CD14-positive monocyte (primary cell): ENCODE measurements around the gene TREML2. TPM values are rescaled to one million over a fixed set of nuclear protein-coding genes. Genes with fewer than 3 reads are reported as not detected.

Source experiments
- DNase-seq, 3 donors: peaks; one replicate each; pipeline ENCODE4 v3.0.0-alpha.2; 2011 to 2022
- H2AFZ ChIP-seq: 2 replicates; pipeline ENCODE4 v1.6.0; 2012; ENCODE audit warnings: mild to moderate bottlenecking, low read depth, low read length, inconsistent platforms; ENCODE audit not compliant: insufficient read depth, poor library complexity, severe bottlenecking
- H3K27ac ChIP-seq, 2 donors: 1 replicate in 1 of 2; 2 replicates in 1 of 2; pipeline ENCODE4 v1.5.1; 2012 to 2013; ENCODE audit warnings: low read length in 2 of 2, control low read depth in 1 of 2, inconsistent platforms in 1 of 2, low read depth in 1 of 2, mild to moderate bottlenecking in 1 of 2
- H3K27me3 ChIP-seq, 2 donors: one replicate each; pipeline versions ENCODE4 v1.6.0 to v1.6.1; 2011 to 2013; ENCODE audit warnings: low read length in 2 of 2; ENCODE audit not compliant: control insufficient read depth in 2 of 2, insufficient read depth in 2 of 2
- H3K36me3 ChIP-seq, 2 donors: replicated peaks in 1 of 2; 1 replicate in 1 of 2; 2 replicates in 1 of 2; pipeline versions ENCODE4 v1.5.1 to v1.6.1; 2012 to 2013; ENCODE audit warnings: low read length in 2 of 2, control low read depth in 1 of 2, inconsistent platforms in 1 of 2, mild to moderate bottlenecking in 1 of 2; ENCODE audit not compliant: insufficient read depth in 2 of 2, control insufficient read depth in 1 of 2
- H3K4me1 ChIP-seq, 2 donors: 1 replicate in 1 of 2; 2 replicates in 1 of 2; pipeline versions ENCODE4 v1.5.1 to v1.6.1; 2012 to 2013; ENCODE audit warnings: low read length in 2 of 2, control low read depth in 1 of 2, inconsistent platforms in 1 of 2, mild to moderate bottlenecking in 1 of 2, moderate library complexity in 1 of 2; ENCODE audit not compliant: insufficient read depth in 2 of 2, control insufficient read depth in 1 of 2
- H3K4me2 ChIP-seq: replicated peaks from 2 replicates; pipeline ENCODE3; 2012; ENCODE audit warnings: low read length, moderate library complexity, mild to moderate bottlenecking; ENCODE audit not compliant: poor library complexity, severe bottlenecking; ENCODE audit errors: extremely low read depth
- H3K4me3 ChIP-seq, 3 experiments: fragments of 200-600 bp in 1 of 3; sonication (generic) in 1 of 3; replicated peaks in 1 of 3; 1 replicate in 2 of 3; 2 replicates in 1 of 3; pipeline ENCODE4 v1.5.1; 2011 to 2013; ENCODE audit warnings: low read length in 3 of 3, mild to moderate bottlenecking in 3 of 3, control low read depth in 2 of 3, low read depth in 2 of 3, inconsistent platforms in 1 of 3, moderate library complexity in 1 of 3
- H3K79me2 ChIP-seq: 2 replicates; pipeline ENCODE4 v1.6.0; 2012; ENCODE audit warnings: mild to moderate bottlenecking, control low read depth, inconsistent platforms, low read length, moderate library complexity; ENCODE audit not compliant: insufficient read depth
- H3K9ac ChIP-seq: 2 replicates; pipeline ENCODE4 v1.6.0; 2017; ENCODE audit warnings: low read length, mild to moderate bottlenecking; ENCODE audit not compliant: insufficient read depth, poor library complexity, severe bottlenecking
- H3K9me3 ChIP-seq, 2 donors: replicated peaks in 1 of 2; 1 replicate in 1 of 2; 2 replicates in 1 of 2; pipeline versions ENCODE4 v1.5.1 to v1.6.1; 2012 to 2013; ENCODE audit warnings: low read length in 2 of 2, control low read depth in 1 of 2; ENCODE audit not compliant: control insufficient read depth in 1 of 2, insufficient read depth in 1 of 2
- H4K20me1 ChIP-seq: 2 replicates; pipeline ENCODE4 v1.6.0; 2012; ENCODE audit warnings: mild to moderate bottlenecking, low read length, control low read depth, moderate library complexity; ENCODE audit not compliant: insufficient read depth
- H3K27ac Mint-ChIP-seq, 7 donors: one replicate each; pipeline ENCODE4 v1.8.0; 2020; ENCODE audit warnings: mild to moderate bottlenecking in 7 of 7, mixed read lengths in 7 of 7, moderate library complexity in 6 of 7, inconsistent platforms in 2 of 7
- H3K27me3 Mint-ChIP-seq, 3 donors: one replicate each; pipeline ENCODE4 v1.8.0; 2021 to 2022; ENCODE audit warnings: low read depth in 3 of 3, mild to moderate bottlenecking in 3 of 3, mixed read lengths in 3 of 3, moderate library complexity in 3 of 3, inconsistent platforms in 1 of 3
- H3K36me3 Mint-ChIP-seq, 2 donors: one replicate each; pipeline ENCODE4 v1.8.0; 2020; ENCODE audit warnings: mixed read lengths in 2 of 2, inconsistent platforms in 1 of 2, mild to moderate bottlenecking in 1 of 2
- H3K4me1 Mint-ChIP-seq: one replicate; pipeline ENCODE4 v1.8.0; 2020; ENCODE audit warnings: mild to moderate bottlenecking, mixed read lengths
- H3K4me3 Mint-ChIP-seq, 2 donors: one replicate each; pipeline ENCODE4 v1.8.0; 2020; ENCODE audit warnings: mild to moderate bottlenecking in 2 of 2, mixed read lengths in 2 of 2, moderate library complexity in 1 of 2
- H3K9me3 Mint-ChIP-seq, 7 donors: one replicate each; pipeline ENCODE4 v1.8.0; 2020 to 2022; ENCODE audit warnings: mixed read lengths in 7 of 7, mild to moderate bottlenecking in 6 of 7, moderate library complexity in 6 of 7, inconsistent platforms in 2 of 7
- WGBS: methylation state at CpG from one replicate; pipeline ENCODE4 v1.1.5; 2013; ENCODE audit warnings: missing lambda C conversion rate; ENCODE audit not compliant: insufficient coverage; 5-methylcytosine and 5-hydroxymethylcytosine counted together
- intact Hi-C, 2 donors: fragments of 100-400 bp; cut with micrococcal nuclease; formaldehyde crosslinking; loops; one replicate each; pipeline versions ENCODE4 v1.15.0 to v1.15.1; 2023
- polyA plus RNA-seq, 3 donors: library from polyadenylated mRNA; depleted of rRNA in 1 of 3; unstranded in 2 of 3; stranded (reverse) in 1 of 3; fragments of 300-500 nt in 2 of 3; fragments of >200 nt in 1 of 3; fragmentation: Illumina TruSeq in 2 of 3; gene quantifications; 1 replicate in 2 of 3; 2 replicates in 1 of 3; pipeline ENCODE4 v1.2.3, GENCODE V29; 2012 to 2021
- TF ChIP-seq, protein P1 (sequence below): fragments of 200-600 bp; IDR thresholded peaks from one replicate; pipeline ENCODE4 v1.8.0; 2022; ENCODE audit warnings: antibody characterized with exemption, mild to moderate bottlenecking

TREML2 gene
- polyA plus RNA-seq, 3 donors, result 0.89 to 4.2 (median 1.1) TPM

GRCh38 chr6:41159415-41160082 is 41.4 kb downstream of the TREML2 start:
- 95% methylated on average over 6 of the region's 12 CpGs for WGBS
- Histone ChIP-seq H3K36me3 (no peaks in the 10 kb centered on the region), H2AFZ (no peak overlapping the region), H3K9ac (no peak overlapping the region), H3K27me3 (no peaks in the 10 kb centered on the region), H4K20me1 (no peaks in the 10 kb centered on the region), H3K4me2 (no peak overlapping the region), H3K79me2 (no peaks in the 10 kb centered on the region), H3K4me3 (no peak overlapping the region), H3K4me1 (peaks cover 36 to 43% of the 10 kb centered on the region in 2 donors), H3K27ac (no peak overlapping the region), H3K9me3 (no peaks in the 10 kb centered on the region)
- Mint-ChIP-seq H3K4me3 (no peak overlapping the region), H3K27ac (no peak overlapping the region), H3K4me1 (peaks cover 44% of the 10 kb centered on the region), H3K9me3 (peaks cover 0 to 6% (median 3%) of the 10 kb centered on the region in 7 donors), H3K27me3 (peaks cover 2 to 8% (median 4%) of the 10 kb centered on the region in 3 donors), H3K36me3 (peaks cover 0 to 2% of the 10 kb centered on the region in 2 donors)
- no peak for DNase-seq
- TF ChIP-seq, protein P1, sequence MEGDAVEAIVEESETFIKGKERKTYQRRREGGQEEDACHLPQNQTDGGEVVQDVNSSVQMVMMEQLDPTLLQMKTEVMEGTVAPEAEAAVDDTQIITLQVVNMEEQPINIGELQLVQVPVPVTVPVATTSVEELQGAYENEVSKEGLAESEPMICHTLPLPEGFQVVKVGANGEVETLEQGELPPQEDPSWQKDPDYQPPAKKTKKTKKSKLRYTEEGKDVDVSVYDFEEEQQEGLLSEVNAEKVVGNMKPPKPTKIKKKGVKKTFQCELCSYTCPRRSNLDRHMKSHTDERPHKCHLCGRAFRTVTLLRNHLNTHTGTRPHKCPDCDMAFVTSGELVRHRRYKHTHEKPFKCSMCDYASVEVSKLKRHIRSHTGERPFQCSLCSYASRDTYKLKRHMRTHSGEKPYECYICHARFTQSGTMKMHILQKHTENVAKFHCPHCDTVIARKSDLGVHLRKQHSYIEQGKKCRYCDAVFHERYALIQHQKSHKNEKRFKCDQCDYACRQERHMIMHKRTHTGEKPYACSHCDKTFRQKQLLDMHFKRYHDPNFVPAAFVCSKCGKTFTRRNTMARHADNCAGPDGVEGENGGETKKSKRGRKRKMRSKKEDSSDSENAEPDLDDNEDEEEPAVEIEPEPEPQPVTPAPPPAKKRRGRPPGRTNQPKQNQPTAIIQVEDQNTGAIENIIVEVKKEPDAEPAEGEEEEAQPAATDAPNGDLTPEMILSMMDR, result no peak
- intact Hi-C loops, result no loop called here

GRCh38 chr6:41157323-41157722 is 43.6 kb downstream of the TREML2 start:
- no peak overlapping the region for H3K9ac ChIP-seq
- intact Hi-C loops, result no loop called here
- Mint-ChIP-seq H3K4me1 (peaks cover 28% of the 10 kb centered on the region), H3K27ac (peak overlapping the region; percentile 63 to 83 (median 75)), H3K36me3 (peaks cover 0 to 2% of the 10 kb centered on the region in 2 donors), H3K9me3 (peaks cover 0 to 6% (median 3%) of the 10 kb centered on the region in 7 donors), H3K4me3 (no peak overlapping the region), H3K27me3 (peaks cover 3 to 14% (median 3%) of the 10 kb centered on the region in 3 donors)
- TF ChIP-seq, protein P1, result no peak
- no peaks in the 10 kb centered on the region for H4K20me1 ChIP-seq
- H2AFZ ChIP-seq, result peak overlapping the region; percentile 43
- H3K36me3 ChIP-seq, result no peaks in the 10 kb centered on the region
- H3K27ac ChIP-seq, result peak overlapping the region; percentile 34 to 47
- no peaks in the 10 kb centered on the region for H3K9me3 ChIP-seq
- peak; percentile 76 to 86 (median 85) for DNase-seq
- no peak overlapping the region for H3K4me3 ChIP-seq
- peaks cover 26 to 31% of the 10 kb centered on the region in 2 donors for H3K4me1 ChIP-seq
- 22% methylated on average over 4 of the region's 5 CpGs for WGBS
- no peaks in the 10 kb centered on the region for H3K27me3 ChIP-seq
- no peaks in the 10 kb centered on the region for H3K79me2 ChIP-seq
- H3K4me2 ChIP-seq, result no peak overlapping the region
